HEK293 (cell line): ENCODE measurements around the gene NXPH1.

Source experiments
- CTCF ChIA-PET: fragments of 350-600 bp; formaldehyde crosslinking; extraction: SDS; loops from one replicate; lab custom pipeline; 2021; ENCODE audit warnings: antibody characterized with exemption; lab: Yijun Ruan, JAX
- POLR2A ChIA-PET: fragments of 300-600 bp; formaldehyde crosslinking; extraction: SDS; loops from one replicate; lab custom pipeline; 2020; ENCODE audit warnings: antibody characterized with exemption, inconsistent platforms; lab: Yijun Ruan, JAX
- H3K27ac ChIP-seq: fragments of 200-500 bp; sonication (Bioruptor generic); 2 replicates; pipeline ENCODE4 v1.5.1; 2014; ENCODE audit warnings: low read depth, low read length, control low read depth, inconsistent platforms; ENCODE audit errors: extremely low read depth
- H3K36me3 ChIP-seq, 2 experiments: fragments of 200-500 bp in 1 of 2; sonication (Bioruptor generic) in 1 of 2; 1 replicate in 1 of 2; 2 replicates in 1 of 2; pipeline ENCODE4 v1.5.1; 2014 to 2017; ENCODE audit warnings: inconsistent platforms in 2 of 2, low read length in 2 of 2; ENCODE audit not compliant: control insufficient read depth in 2 of 2, insufficient read depth in 1 of 2
- H3K4me1 ChIP-seq: fragments of 200-500 bp; sonication (Bioruptor generic); 2 replicates; pipeline ENCODE4 v1.5.1; 2014; ENCODE audit warnings: mild to moderate bottlenecking, low read length, inconsistent platforms; ENCODE audit not compliant: control insufficient read depth, insufficient read depth
- H3K4me3 ChIP-seq: 2 replicates; pipeline ENCODE4 v1.5.1; 2011; ENCODE audit warnings: low read depth, mild to moderate bottlenecking, control low read depth, low read length, moderate library complexity
- H3K9me3 ChIP-seq: fragments of 200-500 bp; sonication (Bioruptor generic); 2 replicates; pipeline ENCODE4 v1.5.1; 2014; ENCODE audit warnings: low read depth, low read length, inconsistent platforms; ENCODE audit not compliant: control insufficient read depth, insufficient read depth
- EGR2 ChIP-seq: fragments of 450-650 bp; formaldehyde crosslinking; IDR thresholded peaks from 2 replicates; pipeline ENCODE4 v1.5.1; 2016; ENCODE audit warnings: low read depth, missing biosample characterization, missing genetic modification characterization
- GLIS1 ChIP-seq: fragments of 450-650 bp; formaldehyde crosslinking; IDR thresholded peaks from 2 replicates; pipeline ENCODE4 v1.5.1; 2016; ENCODE audit warnings: missing biosample characterization, missing genetic modification characterization
- HOXD13 ChIP-seq: sonication (generic); formaldehyde crosslinking; IDR thresholded peaks from 2 replicates; pipeline ENCODE4 v1.8.0; 2022; ENCODE audit warnings: missing genetic modification reagents, borderline replicate concordance
- IKZF3 ChIP-seq: fragments of 450-650 bp; IDR thresholded peaks from 2 replicates; pipeline ENCODE4 v1.5.0; 2018; ENCODE audit warnings: missing biosample characterization, mild to moderate bottlenecking, missing genetic modification characterization, moderate library complexity
- PRDM2 ChIP-seq: fragments of 450-650 bp; formaldehyde crosslinking; IDR thresholded peaks from 2 replicates; pipeline ENCODE4 v1.5.1; 2016; ENCODE audit warnings: missing biosample characterization, missing genetic modification characterization, borderline replicate concordance
- REPIN1 ChIP-seq: fragments of 450-650 bp; formaldehyde crosslinking; IDR thresholded peaks from 2 replicates; pipeline ENCODE4 v1.5.1; 2017; ENCODE audit warnings: missing biosample characterization, missing genetic modification characterization, low read depth
- SCRT1 ChIP-seq: fragments of 450-650 bp; formaldehyde crosslinking; IDR thresholded peaks from 2 replicates; pipeline ENCODE4 v1.5.1; 2016; ENCODE audit warnings: missing biosample characterization, missing genetic modification characterization, borderline replicate concordance
- SP7 ChIP-seq: fragments of 450-650 bp; formaldehyde crosslinking; IDR thresholded peaks from 2 replicates; pipeline ENCODE4 v1.5.1; 2016; ENCODE audit warnings: missing biosample characterization, missing genetic modification characterization
- ZBTB20 ChIP-seq: fragments of 450-650 bp; formaldehyde crosslinking; IDR thresholded peaks from 2 replicates; pipeline ENCODE4 v1.5.1; 2016; ENCODE audit warnings: missing biosample characterization, missing genetic modification characterization
- ZBTB21 ChIP-seq: fragments of 450-650 bp; formaldehyde crosslinking; IDR thresholded peaks from 2 replicates; pipeline ENCODE4 v1.5.1; 2017; ENCODE audit warnings: missing biosample characterization, missing genetic modification characterization
- ZBTB26 ChIP-seq: fragments of 450-650 bp; formaldehyde crosslinking; optimal IDR thresholded peaks from 2 replicates; pipeline ENCODE3; 2016; ENCODE audit warnings: missing biosample characterization, mild to moderate bottlenecking, missing genetic modification characterization
- ZNF138 ChIP-seq: fragments of 450-650 bp; formaldehyde crosslinking; IDR thresholded peaks from 2 replicates; pipeline ENCODE4 v1.5.1; 2016; ENCODE audit warnings: missing biosample characterization, missing genetic modification characterization, borderline replicate concordance
- ZNF146 ChIP-seq: fragments of 450-650 bp; formaldehyde crosslinking; IDR thresholded peaks from 2 replicates; pipeline ENCODE4 v1.5.1; 2016; ENCODE audit warnings: missing biosample characterization, missing genetic modification characterization
- ZNF18 ChIP-seq: fragments of 450-650 bp; formaldehyde crosslinking; IDR thresholded peaks from 2 replicates; pipeline ENCODE4 v1.5.1; 2016; ENCODE audit warnings: missing biosample characterization, missing genetic modification characterization
- ZNF19 ChIP-seq: fragments of 450-650 bp; formaldehyde crosslinking; IDR thresholded peaks from 2 replicates; pipeline ENCODE4; 2016; ENCODE audit warnings: missing biosample characterization, missing genetic modification characterization, low read depth
- ZNF239 ChIP-seq: fragments of 450-650 bp; formaldehyde crosslinking; IDR thresholded peaks from 2 replicates; pipeline ENCODE4 v1.5.1; 2016; ENCODE audit warnings: missing biosample characterization, missing genetic modification characterization
- ZNF341 ChIP-seq: fragments of 450-650 bp; formaldehyde crosslinking; IDR thresholded peaks from 2 replicates; pipeline ENCODE4; 2016; ENCODE audit warnings: low read depth, missing biosample characterization, missing genetic modification characterization
- ZNF624 ChIP-seq: fragments of 450-650 bp; formaldehyde crosslinking; IDR thresholded peaks from 2 replicates; pipeline ENCODE4 v1.5.1; 2017; ENCODE audit warnings: missing biosample characterization, missing genetic modification characterization
- ZNF677 ChIP-seq: fragments of 450-650 bp; IDR thresholded peaks from 2 replicates; pipeline ENCODE4 v1.5.0; 2018; ENCODE audit warnings: missing biosample characterization, mild to moderate bottlenecking, missing genetic modification characterization, moderate library complexity
- ZNF701 ChIP-seq: fragments of 450-650 bp; formaldehyde crosslinking; IDR thresholded peaks from 2 replicates; pipeline ENCODE4 v1.5.1; 2016; ENCODE audit warnings: missing biosample characterization, missing genetic modification characterization
- TF ChIP-seq, protein P1 (sequence below): fragments of 450-650 bp; formaldehyde crosslinking; IDR thresholded peaks from 2 replicates; pipeline ENCODE4 v1.5.1; 2016; ENCODE audit warnings: missing biosample characterization, missing genetic modification characterization, low read depth
- TF ChIP-seq, protein P2 (sequence below): fragments of 450-650 bp; formaldehyde crosslinking; IDR thresholded peaks from 2 replicates; pipeline ENCODE4 v1.5.1; 2016; ENCODE audit warnings: missing biosample characterization, missing genetic modification characterization, borderline replicate concordance

The NXPH1 gene

DNA sequence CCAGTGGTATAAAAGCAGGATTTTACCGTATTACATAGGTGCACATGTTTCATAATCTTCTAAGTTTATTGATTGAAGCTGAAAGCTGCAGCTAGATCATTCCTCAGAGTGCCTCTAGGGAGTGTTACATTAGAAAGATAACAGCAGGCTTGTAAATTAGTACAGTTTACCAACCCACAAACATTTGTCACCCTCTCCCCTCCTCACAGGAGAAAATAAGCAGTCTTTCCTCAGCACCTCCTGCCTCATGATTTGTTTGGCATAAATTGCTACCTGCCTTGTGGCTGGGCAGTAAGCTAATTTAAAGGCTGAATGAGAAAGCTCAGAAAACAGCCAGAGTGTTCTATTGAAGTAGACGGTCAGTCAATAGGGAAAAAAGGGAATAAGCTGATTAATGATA is 74.2 kb downstream of the NXPH1 start:
- Histone ChIP-seq H3K36me3 (no peaks in the 10 kb centered on the region), H3K4me3 (no peak overlapping the region), H3K27ac (no peak overlapping the region), H3K4me1 (no peaks in the 10 kb centered on the region), H3K9me3 (no peaks in the 10 kb centered on the region)
- POLR2A ChIA-PET, result no interaction called here
- TF ChIP-seq REPIN1 (tag by site-specific recombination), result no peak
- TF ChIP-seq, protein P1, sequence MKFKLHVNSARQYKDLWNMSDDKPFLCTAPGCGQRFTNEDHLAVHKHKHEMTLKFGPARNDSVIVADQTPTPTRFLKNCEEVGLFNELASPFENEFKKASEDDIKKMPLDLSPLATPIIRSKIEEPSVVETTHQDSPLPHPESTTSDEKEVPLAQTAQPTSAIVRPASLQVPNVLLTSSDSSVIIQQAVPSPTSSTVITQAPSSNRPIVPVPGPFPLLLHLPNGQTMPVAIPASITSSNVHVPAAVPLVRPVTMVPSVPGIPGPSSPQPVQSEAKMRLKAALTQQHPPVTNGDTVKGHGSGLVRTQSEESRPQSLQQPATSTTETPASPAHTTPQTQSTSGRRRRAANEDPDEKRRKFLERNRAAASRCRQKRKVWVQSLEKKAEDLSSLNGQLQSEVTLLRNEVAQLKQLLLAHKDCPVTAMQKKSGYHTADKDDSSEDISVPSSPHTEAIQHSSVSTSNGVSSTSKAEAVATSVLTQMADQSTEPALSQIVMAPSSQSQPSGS (tag by site-specific recombination), result no peak
- TF ChIP-seq ZNF701, result no peak
- TF ChIP-seq ZNF341, result no peak
- TF ChIP-seq ZBTB26, result no peak
- TF ChIP-seq ZNF19, result no peak
- CTCF ChIA-PET, result interaction anchor here (0.6 to 0.7 kb wide), 2 partner anchors 10 to 398 kb away, joined by 3 read pairs; no protein-coding TSS in a partner anchor

GRCh38 chr7:8509621-8510020 is 76.2 kb downstream of the NXPH1 start:
- no peak overlapping the region for H3K4me3 ChIP-seq
- CTCF ChIA-PET, result no interaction called here
- POLR2A ChIA-PET, result no interaction called here
- no peaks in the 10 kb centered on the region for H3K9me3 ChIP-seq
- TF ChIP-seq ZNF18 (no peak), EGR2 (tag by site-specific recombination) (no peak), ZNF146 (tag by site-specific recombination) (no peak), ZBTB20 (tag by site-specific recombination) (no peak), GLIS1 (tag by site-specific recombination) (no peak), PRDM2 (no peak), ZBTB21 (tag by site-specific recombination) (no peak), ZNF677 (tag by site-specific recombination) (no peak), SP7 (tag by site-specific recombination) (no peak), IKZF3 (tag by site-specific recombination) (no peak), ZNF239 (tag by site-specific recombination) (no peak), ZNF138 (no peak), ZNF19 (no peak), ZNF624 (tag by site-specific recombination) (no peak), HOXD13 (CRISPR knock-in tag) (no peak), SCRT1 (tag by site-specific recombination) (no peak)
- TF ChIP-seq, protein P2, sequence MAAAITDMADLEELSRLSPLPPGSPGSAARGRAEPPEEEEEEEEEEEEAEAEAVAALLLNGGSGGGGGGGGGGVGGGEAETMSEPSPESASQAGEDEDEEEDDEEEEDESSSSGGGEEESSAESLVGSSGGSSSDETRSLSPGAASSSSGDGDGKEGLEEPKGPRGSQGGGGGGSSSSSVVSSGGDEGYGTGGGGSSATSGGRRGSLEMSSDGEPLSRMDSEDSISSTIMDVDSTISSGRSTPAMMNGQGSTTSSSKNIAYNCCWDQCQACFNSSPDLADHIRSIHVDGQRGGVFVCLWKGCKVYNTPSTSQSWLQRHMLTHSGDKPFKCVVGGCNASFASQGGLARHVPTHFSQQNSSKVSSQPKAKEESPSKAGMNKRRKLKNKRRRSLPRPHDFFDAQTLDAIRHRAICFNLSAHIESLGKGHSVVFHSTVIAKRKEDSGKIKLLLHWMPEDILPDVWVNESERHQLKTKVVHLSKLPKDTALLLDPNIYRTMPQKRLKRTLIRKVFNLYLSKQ, result no peak
- TF ChIP-seq, all 188 proteins: peak for 0
- Histone ChIP-seq H3K27ac (no peak overlapping the region), H3K36me3 (no peaks in the 10 kb centered on the region), H3K4me1 (no peaks in the 10 kb centered on the region)
